ENCODE results near the gene DST.

The DST gene

GRCh38 chr6:56538851-56539250 lies 103.8 kb downstream of the DST start:
- DNase-seq (ENCODE audit: low read depth in 2 of 2), result no peak

- DNase-seq (ENCODE audit: low read depth in 2 of 2), result no peak
Observed at GRCh38 chr6:56537223-56537770, 105.4 kb downstream of the DST start.

GRCh38 chr6:56536536-56536935 lies 106.2 kb downstream of the DST start:
- DNase-seq (ENCODE audit: low read depth in 2 of 2), result no peak

GRCh38 chr6:56535626-56536025 lies 107.1 kb downstream of the DST start:
- DNase-seq (ENCODE audit: low read depth in 2 of 2), result no peak

GRCh38 chr6:56534680-56535419 lies 107.8 kb downstream of the DST start:
- no peak for DNase-seq (ENCODE audit: low read depth in 2 of 2)

- no peak for DNase-seq (ENCODE audit: low read depth in 2 of 2)
Observed at GRCh38 chr6:56532766-56533551, 109.7 kb downstream of the DST start.

- DNase-seq (ENCODE audit: low read depth in 2 of 2), result no peak
Observed at GRCh38 chr6:56531839-56532595, 110.7 kb downstream of the DST start.

- DNase-seq (ENCODE audit: low read depth in 2 of 2), result no peak
Observed at GRCh38 chr6:56529594-56530191, 113.0 kb downstream of the DST start.

GRCh38 chr6:56528412-56528841 lies 114.3 kb downstream of the DST start:
- no peak for DNase-seq (ENCODE audit: low read depth in 2 of 2)

GRCh38 chr6:56527934-56528333 lies 114.8 kb downstream of the DST start:
- DNase-seq (ENCODE audit: low read depth in 2 of 2), result no peak

- DNase-seq (ENCODE audit: low read depth in 2 of 2), result no peak
Observed at GRCh38 chr6:56526860-56527544, 115.7 kb downstream of the DST start.

- no peak for DNase-seq (ENCODE audit: low read depth in 2 of 2)
Observed at GRCh38 chr6:56525974-56526789, 116.5 kb downstream of the DST start.

GRCh38 chr6:56524891-56525703 lies 117.6 kb downstream of the DST start:
- DNase-seq (ENCODE audit: low read depth in 2 of 2), result no peak

GRCh38 chr6:56522495-56523270 lies 120.0 kb downstream of the DST start:
- DNase-seq (ENCODE audit: low read depth in 2 of 2), result no peak

GRCh38 chr6:56521976-56522375 lies 120.7 kb downstream of the DST start:
- no peak for DNase-seq (ENCODE audit: low read depth in 2 of 2)

GRCh38 chr6:56521454-56521853 lies 121.2 kb downstream of the DST start:
- no peak for DNase-seq (ENCODE audit: low read depth in 2 of 2)

- no peak for DNase-seq (ENCODE audit: low read depth in 2 of 2)
Observed at GRCh38 chr6:56520218-56520617, 122.5 kb downstream of the DST start.

- no peak for DNase-seq (ENCODE audit: low read depth in 2 of 2)
Observed at GRCh38 chr6:56518995-56519767, 123.5 kb downstream of the DST start.
